IMR-90 (cell line): ENCODE data around the gene MAP2K6. TPM values are rescaled to one million over a fixed set of nuclear protein-coding genes. Genes with fewer than 3 reads are reported as not detected.
A peak's percentile ranks its signal among the peaks of the same experiment; 100 is the strongest.

Experiments
- ATAC-seq: fragments of 200-7000 bp; cut with Tn5 transposase; 2 replicates; pipeline ENCODE4 v1.9.1; 2020; ENCODE audit warnings: low read depth, mild to moderate bottlenecking, moderate library complexity
- BruUV-seq: library from RNA; stranded (reverse); fragments of 400-500 nt; replicated peaks from 2 replicates; lab custom pipeline; 2021; lab: Mats Ljungman, UMichigan
- CTCF ChIA-PET: fragments of 300-600 bp; formaldehyde crosslinking; extraction: SDS; loops from one replicate; lab custom pipeline; 2021; ENCODE audit warnings: antibody characterized with exemption; lab: Yijun Ruan, JAX
- POLR2A ChIA-PET: fragments of 300-600 bp; sonication (Branson Sonifier 250); formaldehyde crosslinking; loops from one replicate; lab custom pipeline; 2022; ENCODE audit warnings: antibody characterized with exemption; ENCODE audit not compliant: unreplicated experiment; lab: Charles Lee
- DNase-seq: peaks from one replicate; pipeline ENCODE4 v3.0.0; 2013
- H2AFZ ChIP-seq: replicated peaks from 2 replicates; pipeline ENCODE3; 2013; ENCODE audit warnings: low read length, mild to moderate bottlenecking; ENCODE audit not compliant: poor library complexity
- H2AK5ac ChIP-seq: 2 replicates; pipeline ENCODE4 v1.6.1; 2013; ENCODE audit warnings: low read depth, low read length, inconsistent platforms
- H2AK9ac ChIP-seq: replicated peaks from 2 replicates; pipeline ENCODE3; 2013; ENCODE audit warnings: mild to moderate bottlenecking, low read depth, low read length, moderate library complexity; ENCODE audit not compliant: poor library complexity
- H2BK120ac ChIP-seq: 2 replicates; pipeline ENCODE4 v1.6.1; 2013; ENCODE audit warnings: low read depth, low read length, inconsistent platforms
- H2BK15ac ChIP-seq: 3 replicates; pipeline ENCODE4 v1.6.1; 2013; ENCODE audit warnings: low read depth, low read length, inconsistent platforms
- H2BK20ac ChIP-seq: 2 replicates; pipeline ENCODE4 v1.6.1; 2013; ENCODE audit warnings: low read depth, mild to moderate bottlenecking, inconsistent platforms, low read length, moderate library complexity
- H2BK5ac ChIP-seq: 2 replicates; pipeline ENCODE4 v1.6.1; 2013; ENCODE audit warnings: mild to moderate bottlenecking, low read depth, low read length, inconsistent platforms; ENCODE audit not compliant: poor library complexity, severe bottlenecking
- H3K14ac ChIP-seq: replicated peaks from 2 replicates; pipeline ENCODE4 v1.6.1; 2013; ENCODE audit warnings: low read depth, low read length, inconsistent platforms
- H3K18ac ChIP-seq: 2 replicates; pipeline ENCODE4 v1.6.1; 2013; ENCODE audit warnings: low read depth, low read length, control low read depth
- H3K23ac ChIP-seq: 2 replicates; pipeline ENCODE4 v1.6.1; 2013; ENCODE audit warnings: low read depth, low read length, inconsistent platforms
- H3K27ac ChIP-seq: 2 replicates; pipeline ENCODE4 v1.5.1; 2013; ENCODE audit warnings: mild to moderate bottlenecking, control low read depth, low read length; ENCODE audit not compliant: insufficient read depth
- H3K27me3 ChIP-seq: 2 replicates; pipeline ENCODE4 v1.6.1; 2013; ENCODE audit warnings: low read length; ENCODE audit not compliant: control insufficient read depth, insufficient read depth
- H3K36me3 ChIP-seq: 2 replicates; pipeline ENCODE4 v1.6.1; 2013; ENCODE audit warnings: low read length, mixed read lengths; ENCODE audit not compliant: control insufficient read depth, insufficient read depth
- H3K4ac ChIP-seq: 2 replicates; pipeline ENCODE4 v1.6.1; 2013; ENCODE audit warnings: low read depth, low read length, inconsistent platforms
- H3K4me1 ChIP-seq: 2 replicates; pipeline ENCODE4 v1.6.1; 2013; ENCODE audit warnings: low read length, mixed read lengths; ENCODE audit not compliant: control insufficient read depth, insufficient read depth
- H3K4me2 ChIP-seq: 2 replicates; pipeline ENCODE4 v1.6.1; 2013; ENCODE audit warnings: low read depth, mild to moderate bottlenecking, control low read depth, low read length, moderate library complexity
- H3K4me3 ChIP-seq: 2 replicates; pipeline ENCODE4 v1.5.1; 2013; ENCODE audit warnings: low read depth, mild to moderate bottlenecking, control low read depth, low read length, moderate library complexity; ENCODE audit not compliant: insufficient read depth
- H3K56ac ChIP-seq: 2 replicates; pipeline ENCODE4 v1.6.1; 2013; ENCODE audit warnings: low read length, inconsistent platforms; ENCODE audit not compliant: insufficient read depth; ENCODE audit errors: extremely low read depth
- H3K79me1 ChIP-seq, 2 experiments: 2 replicates each; pipeline ENCODE4 v1.6.1; 2013; ENCODE audit warnings: low read length in 2 of 2, inconsistent platforms in 1 of 2, low read depth in 1 of 2
- H3K9ac ChIP-seq: 2 replicates; pipeline ENCODE4 v1.6.1; 2013; ENCODE audit warnings: low read depth, low read length, control low read depth
- H3K9me1 ChIP-seq: 2 replicates; pipeline ENCODE4 v1.6.1; 2013; ENCODE audit warnings: low read length, inconsistent platforms; ENCODE audit not compliant: insufficient read depth
- H3K9me3 ChIP-seq: 2 replicates; pipeline ENCODE4 v1.6.1; 2013; ENCODE audit warnings: low read length; ENCODE audit not compliant: control insufficient read depth, insufficient read depth
- H4K20me1 ChIP-seq: 2 replicates; pipeline ENCODE4 v1.6.1; 2013; ENCODE audit warnings: low read length, inconsistent platforms; ENCODE audit not compliant: insufficient read depth
- H4K5ac ChIP-seq: 2 replicates; pipeline ENCODE4 v1.6.1; 2013; ENCODE audit warnings: mild to moderate bottlenecking, low read depth, low read length, control low read depth
- H4K8ac ChIP-seq, 2 experiments: 2 replicates each; pipeline ENCODE4 v1.6.1; 2013; ENCODE audit warnings: low read depth in 2 of 2, low read length in 2 of 2, control low read depth in 1 of 2, inconsistent platforms in 1 of 2
- H4K91ac ChIP-seq: 2 replicates; pipeline ENCODE4 v1.6.1; 2013; ENCODE audit warnings: low read depth, low read length, inconsistent platforms; ENCODE audit not compliant: insufficient read depth
- RCOR1 ChIP-seq: IDR thresholded peaks from 2 replicates; pipeline ENCODE4 v1.6.1; 2012; ENCODE audit warnings: mild to moderate bottlenecking, low read length, improper control_type of control experiment; ENCODE audit not compliant: insufficient replicate concordance
- WGBS, 2 experiments: methylation state at CpG; one replicate each; pipeline versions ENCODE4 v1.1.5 to v1.1.7; 2013; ENCODE audit warnings: missing lambda C conversion rate in 2 of 2; ENCODE audit not compliant: insufficient read length in 1 of 2; ENCODE audit errors: extremely low coverage in 2 of 2; 5-methylcytosine and 5-hydroxymethylcytosine counted together
- dilution Hi-C: fragments of 300-500 bp; cut with HindIII; formaldehyde crosslinking; loops from one replicate; pipeline ENCODE4 v1.14.3; 2018; ENCODE audit warnings: low sequenced_read_pairs; ENCODE audit not compliant: unreplicated experiment
- in situ Hi-C: fragments of 300-500 bp; cut with MboI; formaldehyde crosslinking; loops from 3 replicates; pipeline ENCODE4 v1.14.3; 2019; ENCODE audit warnings: low sequenced_read_pairs, inconsistent platforms, mixed read lengths
- intact Hi-C: fragments of 100-400 bp; cut with micrococcal nuclease; formaldehyde crosslinking; loops from 2 replicates; pipeline ENCODE4 v1.10.0; 2022
- polyA plus RNA-seq, 3 experiments: library from polyadenylated mRNA; depleted of rRNA; stranded (reverse); fragments of >200 nt; gene quantifications; 2 replicates each; pipeline ENCODE4 v1.2.3, GENCODE V29; 2012; ENCODE audit warnings: low replicate concordance in 1 of 3
- total RNA-seq: library from RNA; depleted of rRNA; stranded (reverse); fragments of >200 nt; gene quantifications from 2 replicates; pipeline ENCODE4 v1.2.3, GENCODE V29; 2012
- TF ChIP-seq, protein P1 (sequence below): conservative IDR thresholded peaks from 2 replicates; pipeline ENCODE4 v1.5.1; 2012; ENCODE audit warnings: mild to moderate bottlenecking, low read depth, low read length, improper control_type of control experiment

MAP2K6 gene
- total and polyA plus RNA-seq, 2 of the 4 experiments (the other 2 are of a cell fraction), result 2.4 to 5.7 TPM

DNA sequence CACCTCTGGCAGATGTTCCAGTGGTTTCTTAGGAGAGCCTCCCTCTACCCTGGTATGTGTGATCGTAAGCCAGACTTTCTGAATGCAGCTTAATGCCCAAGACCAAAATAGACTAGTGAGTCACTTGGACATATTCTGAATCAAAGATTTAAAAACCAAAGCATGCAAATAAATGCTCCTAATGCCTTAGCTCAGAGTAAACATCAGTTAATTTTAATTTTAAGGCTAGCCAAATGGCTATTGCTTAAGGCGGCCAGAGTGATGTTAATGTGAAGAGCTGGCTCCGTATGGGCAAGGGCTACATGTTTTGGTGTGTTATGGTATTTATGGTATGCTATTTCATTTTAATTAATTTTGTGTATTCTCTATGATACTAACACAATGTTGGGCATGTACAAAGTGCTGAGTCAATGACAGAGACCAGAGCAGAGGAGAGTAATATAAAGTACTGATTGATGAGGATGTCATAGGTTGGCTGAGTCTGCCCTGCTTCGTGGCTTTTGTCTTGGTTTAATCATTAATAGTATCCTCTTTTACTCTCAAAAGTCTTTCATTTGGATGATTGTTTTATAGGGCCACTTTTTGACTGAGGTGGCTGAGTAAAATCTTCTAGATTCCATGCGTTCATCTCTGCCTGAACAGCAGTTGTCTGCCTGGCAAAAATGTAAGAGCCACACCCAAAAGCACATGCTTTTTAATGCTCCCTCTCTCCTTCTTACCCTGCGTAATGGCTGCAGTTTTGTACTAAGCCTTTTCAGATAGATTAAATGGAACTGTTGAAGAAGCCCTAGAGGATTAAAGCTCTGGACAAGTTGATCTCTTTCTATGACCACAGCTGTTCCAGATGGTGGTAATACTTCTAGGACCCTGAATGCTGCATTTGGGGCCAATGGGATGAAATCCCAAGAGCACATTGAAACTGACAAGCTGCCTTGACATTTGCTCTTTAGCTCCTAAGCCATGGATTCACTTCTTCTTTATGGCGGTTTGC is 59.6 kb downstream of the MAP2K6 start:
- no peak overlapping the region for H3K14ac ChIP-seq
- no peak overlapping the region for H3K4me3 ChIP-seq
- TF ChIP-seq, protein P1, sequence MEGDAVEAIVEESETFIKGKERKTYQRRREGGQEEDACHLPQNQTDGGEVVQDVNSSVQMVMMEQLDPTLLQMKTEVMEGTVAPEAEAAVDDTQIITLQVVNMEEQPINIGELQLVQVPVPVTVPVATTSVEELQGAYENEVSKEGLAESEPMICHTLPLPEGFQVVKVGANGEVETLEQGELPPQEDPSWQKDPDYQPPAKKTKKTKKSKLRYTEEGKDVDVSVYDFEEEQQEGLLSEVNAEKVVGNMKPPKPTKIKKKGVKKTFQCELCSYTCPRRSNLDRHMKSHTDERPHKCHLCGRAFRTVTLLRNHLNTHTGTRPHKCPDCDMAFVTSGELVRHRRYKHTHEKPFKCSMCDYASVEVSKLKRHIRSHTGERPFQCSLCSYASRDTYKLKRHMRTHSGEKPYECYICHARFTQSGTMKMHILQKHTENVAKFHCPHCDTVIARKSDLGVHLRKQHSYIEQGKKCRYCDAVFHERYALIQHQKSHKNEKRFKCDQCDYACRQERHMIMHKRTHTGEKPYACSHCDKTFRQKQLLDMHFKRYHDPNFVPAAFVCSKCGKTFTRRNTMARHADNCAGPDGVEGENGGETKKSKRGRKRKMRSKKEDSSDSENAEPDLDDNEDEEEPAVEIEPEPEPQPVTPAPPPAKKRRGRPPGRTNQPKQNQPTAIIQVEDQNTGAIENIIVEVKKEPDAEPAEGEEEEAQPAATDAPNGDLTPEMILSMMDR, result no peak
- no peak for TF ChIP-seq RCOR1
- H3K4me2 ChIP-seq, result peak overlapping the region; percentile 42; the same call in 1 of the 2 replicates
- in situ Hi-C loops, result no loop called here
- H4K5ac ChIP-seq, result no peak overlapping the region
- intact Hi-C loops, result loop anchor here (5.0 kb wide), 1 partner anchor 57 kb away; no protein-coding TSS in a partner anchor
- ATAC-seq (peak; percentile 90), DNase-seq (peak; percentile 72)
- dilution Hi-C loops, result no loop called here
- H3K27ac ChIP-seq, result no peak overlapping the region
- no peaks in the 10 kb centered on the region for H3K79me1 ChIP-seq
- 0% methylated on average over 1 of the region's 7 CpGs; no CpG with 5 or more reads in 1 of the 2 experiments for WGBS, 2 experiments
- peak overlapping the region; percentile 3; the same call in 1 of the 2 replicates for H2BK20ac ChIP-seq
- H2BK5ac ChIP-seq, result no peak overlapping the region
- POLR2A ChIA-PET, result no interaction called here
- H2BK15ac ChIP-seq, result no peak overlapping the region
- H3K9ac ChIP-seq, result no peak overlapping the region
- no peak overlapping the region for H2BK120ac ChIP-seq
- H3K9me1 ChIP-seq, result no peaks in the 10 kb centered on the region
- H3K56ac ChIP-seq, result no peak overlapping the region
- CTCF ChIA-PET, result no interaction called here
- BruUV-seq, result no TSS peak
- no peak overlapping the region for H4K91ac ChIP-seq
- H2AK9ac ChIP-seq, result no peak overlapping the region
- no peaks in the 10 kb centered on the region for H4K20me1 ChIP-seq
- peak overlapping the region; percentile 40; the same call in 1 of the 2 replicates for H3K18ac ChIP-seq
- peaks cover 3% of the 10 kb centered on the region; the same call in 1 of the 2 replicates for H3K4me1 ChIP-seq
- no peak overlapping the region for H4K8ac ChIP-seq
- no peaks in the 10 kb centered on the region for H3K27me3 ChIP-seq
- H2AK5ac ChIP-seq, result no peak overlapping the region
- H2AFZ ChIP-seq, result no peak overlapping the region
- no peaks in the 10 kb centered on the region for H3K9me3 ChIP-seq
- H3K4ac ChIP-seq, result no peak overlapping the region
- H3K36me3 ChIP-seq, result no peaks in the 10 kb centered on the region
- H3K23ac ChIP-seq, result no peak overlapping the region
